Activated naive CD8-positive, alpha-beta T cell treated with anti-CD3 and anti-CD28 coated beads, Interleukin-2, amount 50 U/mL, for 24 hours (primary cell): ENCODE data around the gene UBA3.

Experiments used
- ATAC-seq: fragments of 150-1000 bp; cut with Tn5 transposase; one replicate; pipeline ENCODE4 v1.10.0; 2021
- DNase-seq: peaks from one replicate; pipeline ENCODE4 v3.0.0; 2021
- H3K27ac Mint-ChIP-seq: one replicate; pipeline ENCODE4 v1.8.0; 2021; ENCODE audit warnings: mild to moderate bottlenecking, mixed read lengths
- H3K27me3 Mint-ChIP-seq: one replicate; pipeline ENCODE4 v1.8.0; 2021; ENCODE audit warnings: mixed read lengths
- H3K36me3 Mint-ChIP-seq: one replicate; pipeline ENCODE4 v1.8.0; 2021; ENCODE audit warnings: low read depth, mixed read lengths
- H3K4me1 Mint-ChIP-seq: one replicate; pipeline ENCODE4 v1.8.0; 2021; ENCODE audit warnings: mixed read lengths
- H3K4me3 Mint-ChIP-seq: one replicate; pipeline ENCODE4 v1.8.0; 2021; ENCODE audit warnings: mild to moderate bottlenecking, moderate library complexity, mixed read lengths
- H3K9me3 Mint-ChIP-seq: one replicate; pipeline ENCODE4 v1.8.0; 2021; ENCODE audit warnings: mixed read lengths

Gene UBA3

DNA sequence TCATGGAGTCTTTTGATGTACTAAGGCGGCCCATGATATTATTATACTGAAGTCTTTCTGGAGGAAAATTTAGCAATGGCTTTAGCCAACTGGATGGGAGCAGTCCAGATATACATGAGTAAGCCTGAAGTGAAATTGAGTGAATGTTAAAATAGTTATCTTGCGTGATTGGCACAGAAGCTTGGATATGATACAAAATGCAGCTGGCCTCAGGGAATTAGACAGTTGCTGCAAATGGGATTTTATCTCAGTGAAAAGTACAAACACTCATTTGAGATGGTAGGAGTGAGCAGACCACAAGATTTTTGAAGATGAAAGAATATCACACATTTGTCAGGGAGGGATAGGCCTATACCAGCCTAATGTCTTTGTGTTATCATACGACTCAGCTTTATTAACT lies 33.4 kb upstream of the UBA3 start:
- no peaks in the 10 kb centered on the region for H3K9me3 Mint-ChIP-seq
- peaks cover 29% of the 10 kb centered on the region for H3K4me1 Mint-ChIP-seq
- no peak overlapping the region for H3K4me3 Mint-ChIP-seq
- no peaks in the 10 kb centered on the region for H3K27me3 Mint-ChIP-seq
- DNase-seq (no peak), ATAC-seq (peak; percentile 63)
- no peaks in the 10 kb centered on the region for H3K36me3 Mint-ChIP-seq
- peak overlapping the region; percentile 17 for H3K27ac Mint-ChIP-seq

DNA sequence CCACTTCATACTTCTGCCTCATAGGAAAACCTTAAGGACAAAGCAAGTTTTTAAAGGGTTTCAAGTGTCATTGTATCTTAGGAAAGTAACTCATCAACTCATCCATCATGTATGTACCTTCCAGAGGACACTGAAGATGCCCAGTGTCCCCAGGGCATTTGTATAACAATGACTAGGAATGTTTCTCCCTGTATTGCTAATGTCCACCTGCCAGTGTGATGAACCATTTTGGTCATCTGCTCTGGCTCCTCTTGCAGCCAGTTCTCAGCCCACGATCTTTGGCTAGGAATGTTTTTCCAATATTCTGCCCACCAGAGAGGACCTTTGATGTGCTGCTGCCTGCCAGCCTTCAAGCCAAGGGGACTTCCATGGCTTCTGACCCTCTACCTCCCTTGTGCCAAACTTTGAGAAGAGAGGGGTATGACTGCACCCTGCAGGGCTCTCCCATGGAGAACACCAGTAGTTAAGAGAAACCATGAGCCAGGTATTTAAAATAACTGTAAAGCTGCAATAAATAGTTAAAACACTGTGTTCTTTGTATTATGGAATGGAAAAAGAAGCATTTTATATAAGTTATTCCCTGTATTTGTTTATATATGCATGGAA lies 30.9 kb upstream of the UBA3 start:
- no peak for ATAC-seq
- DNase-seq: no peak
- H3K4me1 Mint-ChIP-seq: peaks cover 42% of the 10 kb centered on the region
- peaks cover 3% of the 10 kb centered on the region for H3K36me3 Mint-ChIP-seq
- H3K4me3 Mint-ChIP-seq: no peak overlapping the region
- H3K9me3 Mint-ChIP-seq: no peaks in the 10 kb centered on the region
- H3K27me3 Mint-ChIP-seq: no peaks in the 10 kb centered on the region
- no peak overlapping the region for H3K27ac Mint-ChIP-seq

DNA sequence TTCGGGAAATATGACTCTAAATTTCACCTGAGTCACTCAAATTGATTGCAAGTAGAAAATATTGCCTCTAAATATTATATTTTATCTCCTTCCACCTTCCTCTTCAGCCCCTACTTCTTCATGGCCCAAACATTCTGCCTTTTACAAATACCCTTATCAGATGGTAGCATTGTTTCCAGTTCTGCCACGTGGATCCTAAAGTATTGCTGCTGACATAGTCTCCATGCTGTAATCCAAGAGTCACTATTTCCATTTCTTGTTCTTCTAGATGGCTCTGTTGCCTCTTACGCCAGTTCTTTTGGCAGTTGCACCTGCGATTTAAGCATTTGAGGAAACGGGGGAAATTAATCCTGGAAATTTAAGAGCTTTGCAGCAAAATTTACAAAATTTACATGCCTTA lies 28.6 kb upstream of the UBA3 start:
- ATAC-seq (no peak), DNase-seq (no peak)
- peaks cover 18% of the 10 kb centered on the region for H3K36me3 Mint-ChIP-seq
- H3K4me1 Mint-ChIP-seq: peaks cover 46% of the 10 kb centered on the region
- H3K27me3 Mint-ChIP-seq: no peaks in the 10 kb centered on the region
- H3K27ac Mint-ChIP-seq: no peak overlapping the region
- no peaks in the 10 kb centered on the region for H3K9me3 Mint-ChIP-seq
- H3K4me3 Mint-ChIP-seq: no peak overlapping the region

DNA sequence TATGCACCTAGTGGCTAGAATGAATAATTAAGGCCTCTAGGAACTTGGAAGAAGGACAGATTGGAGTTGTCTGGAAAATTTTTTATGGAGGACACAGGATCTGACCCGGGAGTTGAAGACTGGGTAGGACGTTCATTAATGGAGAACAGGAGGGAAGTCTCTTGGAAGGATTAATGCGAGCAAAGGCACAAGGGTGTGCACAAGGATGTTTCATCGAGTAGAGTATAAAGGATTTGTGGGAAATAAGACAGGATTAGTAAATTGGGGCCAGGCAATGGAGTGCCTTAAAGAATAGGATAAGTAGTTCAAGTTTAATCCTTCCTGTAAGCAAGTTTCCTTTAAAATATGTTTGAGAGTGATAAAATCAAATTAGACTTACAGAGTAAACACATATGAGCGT lies 27.7 kb upstream of the UBA3 start:
- DNase-seq (no peak), ATAC-seq (no peak)
- Mint-ChIP-seq H3K27me3 (no peaks in the 10 kb centered on the region), H3K4me1 (peaks cover 36% of the 10 kb centered on the region), H3K9me3 (no peaks in the 10 kb centered on the region), H3K27ac (no peak overlapping the region), H3K4me3 (no peak overlapping the region), H3K36me3 (peaks cover 21% of the 10 kb centered on the region)

DNA sequence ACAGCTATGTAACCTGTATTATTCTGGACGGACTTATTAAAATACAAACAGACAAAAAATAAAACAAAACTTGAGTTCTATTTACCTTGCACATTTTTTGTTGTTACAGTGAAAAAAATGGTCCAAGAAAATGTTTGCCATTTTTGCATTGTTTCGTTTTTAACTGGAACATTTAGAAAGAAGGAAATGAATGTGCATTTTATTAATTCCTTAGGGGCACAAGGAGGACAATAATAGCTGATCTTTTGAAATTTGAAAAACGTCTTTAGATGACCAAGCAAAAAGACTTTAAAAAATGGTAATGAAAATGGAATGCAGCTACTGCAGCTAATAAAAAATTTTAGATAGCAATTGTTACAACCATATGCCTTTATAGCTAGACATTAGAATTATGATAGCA lies 25.2 kb upstream of the UBA3 start:
- Mint-ChIP-seq H3K4me3 (no peak overlapping the region), H3K4me1 (peaks cover 37% of the 10 kb centered on the region), H3K27ac (no peak overlapping the region), H3K27me3 (no peaks in the 10 kb centered on the region), H3K36me3 (peaks cover 33% of the 10 kb centered on the region), H3K9me3 (no peaks in the 10 kb centered on the region)
- DNase-seq (no peak), ATAC-seq (no peak)

DNA sequence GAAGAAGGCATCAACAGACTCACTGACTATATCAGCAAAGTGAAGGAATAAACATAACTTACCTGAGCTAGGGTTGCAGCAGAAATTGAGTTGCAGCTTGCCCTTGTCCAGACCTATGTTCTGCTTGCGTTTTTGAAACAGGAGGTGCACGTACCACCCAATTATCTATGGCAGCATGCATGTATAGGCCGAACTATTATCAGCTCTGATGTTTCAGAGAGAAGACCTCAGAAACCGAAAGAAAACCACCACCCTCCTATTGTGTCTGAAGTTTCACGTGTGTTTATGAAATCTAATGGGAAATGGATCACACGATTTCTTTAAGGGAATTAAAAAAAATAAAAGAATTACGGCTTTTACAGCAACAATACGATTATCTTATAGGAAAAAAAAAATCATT lies 24.4 kb upstream of the UBA3 start:
- H3K36me3 Mint-ChIP-seq: peaks cover 36% of the 10 kb centered on the region
- peaks cover 40% of the 10 kb centered on the region for H3K4me1 Mint-ChIP-seq
- DNase-seq: no peak
- no peak overlapping the region for H3K27ac Mint-ChIP-seq
- H3K27me3 Mint-ChIP-seq: no peaks in the 10 kb centered on the region
- no peak overlapping the region for H3K4me3 Mint-ChIP-seq
- H3K9me3 Mint-ChIP-seq: no peaks in the 10 kb centered on the region
- no peak for ATAC-seq

DNA sequence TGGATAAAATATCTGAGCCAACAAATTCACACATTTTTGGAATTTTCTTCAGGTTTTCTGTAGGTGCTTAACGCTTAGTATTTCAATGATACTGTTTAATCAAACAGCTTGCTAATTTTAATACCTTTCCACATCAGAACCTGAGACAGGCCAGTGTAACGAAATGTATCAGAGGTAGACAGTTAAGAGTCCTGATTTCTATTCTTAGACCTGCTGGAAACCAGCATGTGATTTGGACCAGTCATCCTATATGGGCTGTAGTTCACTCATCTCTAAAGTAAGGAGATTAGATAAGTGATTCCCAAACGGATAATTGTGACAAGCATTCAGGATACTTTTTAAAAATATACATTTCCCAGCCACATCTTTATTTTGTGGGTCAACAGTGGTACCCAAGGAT lies 23.0 kb upstream of the UBA3 start:
- ATAC-seq (no peak), DNase-seq (no peak)
- Mint-ChIP-seq H3K4me1 (peaks cover 35% of the 10 kb centered on the region), H3K4me3 (no peak overlapping the region), H3K36me3 (peaks cover 41% of the 10 kb centered on the region), H3K9me3 (no peaks in the 10 kb centered on the region), H3K27ac (no peak overlapping the region), H3K27me3 (no peaks in the 10 kb centered on the region)

DNA sequence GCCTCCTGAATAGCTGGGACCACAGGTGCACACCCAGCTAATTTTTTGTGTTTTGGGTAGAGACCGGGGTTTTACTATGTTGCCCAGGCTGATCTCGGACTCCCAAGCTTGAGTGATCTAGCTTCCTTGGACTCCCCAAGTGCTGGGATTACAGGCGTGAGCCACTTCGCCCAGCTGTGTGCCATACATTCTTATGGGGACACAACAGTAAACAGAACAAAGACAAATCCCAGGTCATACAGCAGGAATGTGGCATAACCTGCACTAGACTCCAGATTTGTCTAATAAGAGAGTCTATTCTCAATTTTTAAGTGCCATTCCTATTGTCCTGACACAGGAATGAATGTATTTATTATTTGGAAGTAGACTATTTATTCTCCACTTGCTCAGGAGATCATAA lies 22.2 kb upstream of the UBA3 start:
- H3K36me3 Mint-ChIP-seq: peaks cover 45% of the 10 kb centered on the region
- no peak overlapping the region for H3K4me3 Mint-ChIP-seq
- peaks cover 35% of the 10 kb centered on the region for H3K4me1 Mint-ChIP-seq
- H3K27ac Mint-ChIP-seq: no peak overlapping the region
- DNase-seq (no peak), ATAC-seq (no peak)
- no peaks in the 10 kb centered on the region for H3K9me3 Mint-ChIP-seq
- no peaks in the 10 kb centered on the region for H3K27me3 Mint-ChIP-seq

DNA sequence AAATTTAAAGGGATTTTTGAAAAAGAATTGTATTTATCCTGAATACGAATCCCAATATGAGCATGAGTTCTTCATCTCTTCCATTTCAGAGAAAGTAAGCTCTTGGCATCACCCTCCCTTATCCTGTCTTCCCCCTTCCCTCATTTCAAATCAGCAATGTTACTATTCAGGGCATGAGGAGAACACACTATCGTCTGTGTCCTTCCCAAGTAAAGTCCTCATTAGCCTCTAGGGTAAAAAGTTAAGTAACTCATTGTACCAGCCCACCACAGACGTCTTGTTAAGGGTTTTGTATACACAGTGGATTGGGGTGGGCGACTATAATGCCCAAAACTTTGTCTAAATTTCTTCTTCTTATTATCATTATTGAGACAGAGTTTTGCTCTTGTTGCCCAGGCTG lies 19.4 kb upstream of the UBA3 start:
- DNase-seq (no peak), ATAC-seq (no peak)
- Mint-ChIP-seq H3K27me3 (no peaks in the 10 kb centered on the region), H3K27ac (no peak overlapping the region), H3K4me3 (no peak overlapping the region), H3K4me1 (peaks cover 49% of the 10 kb centered on the region), H3K36me3 (peaks cover 49% of the 10 kb centered on the region), H3K9me3 (no peaks in the 10 kb centered on the region)

DNA sequence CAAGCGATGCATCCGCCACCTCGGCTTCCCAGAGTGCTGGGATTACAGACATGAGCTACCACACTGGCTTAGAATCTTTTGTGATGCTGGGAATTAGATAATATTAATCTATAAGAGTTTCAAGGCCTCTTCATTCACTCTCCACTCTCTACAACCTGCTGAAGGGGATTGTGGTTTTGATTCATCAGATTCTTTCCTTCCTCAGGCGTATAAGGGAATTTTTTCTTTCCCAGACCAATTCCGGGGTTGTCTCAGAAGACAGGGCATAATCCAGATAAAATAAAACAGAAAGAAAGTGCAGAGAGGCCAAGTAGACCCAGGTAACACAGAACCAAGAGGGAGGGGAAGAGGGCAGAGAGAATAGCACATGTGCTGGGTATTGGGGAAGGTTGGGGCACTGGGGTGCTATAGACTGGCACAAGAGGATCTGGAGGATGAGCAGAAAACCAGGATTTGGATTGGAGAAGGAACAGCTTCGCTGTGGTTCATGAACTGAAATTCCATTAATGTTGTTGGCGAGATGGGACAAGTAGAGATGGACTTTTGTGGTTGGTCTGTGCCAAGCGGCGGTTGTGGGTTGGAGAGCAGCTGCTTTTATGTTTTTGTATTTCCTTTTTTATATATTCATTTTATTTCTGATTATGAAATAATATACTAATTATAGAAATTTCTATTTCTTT lies 17.4 kb upstream of the UBA3 start:
- H3K36me3 Mint-ChIP-seq: peaks cover 38% of the 10 kb centered on the region
- no peak overlapping the region for H3K4me3 Mint-ChIP-seq
- no peak for DNase-seq
- no peaks in the 10 kb centered on the region for H3K27me3 Mint-ChIP-seq
- no peak for ATAC-seq
- peak overlapping the region; percentile 66 for H3K27ac Mint-ChIP-seq
- H3K9me3 Mint-ChIP-seq: no peaks in the 10 kb centered on the region
- H3K4me1 Mint-ChIP-seq: peaks cover 64% of the 10 kb centered on the region

DNA sequence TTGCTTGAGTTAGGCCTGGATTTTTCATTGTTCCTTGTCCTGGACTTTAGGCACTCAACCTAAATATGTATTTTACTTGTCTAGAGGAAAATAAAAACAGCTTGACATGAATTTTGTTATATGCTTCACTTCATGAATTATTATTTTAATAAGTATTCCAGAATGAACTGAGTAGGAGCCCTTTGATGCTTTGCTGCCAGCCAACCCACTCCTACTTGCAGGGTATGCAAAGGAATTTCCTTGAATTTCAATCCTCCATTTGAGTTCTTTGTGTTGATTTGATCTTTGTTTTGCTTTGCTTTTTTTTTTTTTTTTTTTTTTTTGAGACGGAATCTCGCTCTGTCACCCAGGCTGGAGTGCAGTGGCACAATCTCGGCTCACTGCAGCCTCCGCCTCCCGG lies 16.1 kb upstream of the UBA3 start:
- Mint-ChIP-seq H3K27me3 (no peaks in the 10 kb centered on the region), H3K4me3 (peak overlapping the region; percentile 61), H3K4me1 (peaks cover 71% of the 10 kb centered on the region), H3K27ac (no peak overlapping the region), H3K36me3 (peaks cover 34% of the 10 kb centered on the region), H3K9me3 (no peaks in the 10 kb centered on the region)
- ATAC-seq (no peak), DNase-seq (no peak)

DNA sequence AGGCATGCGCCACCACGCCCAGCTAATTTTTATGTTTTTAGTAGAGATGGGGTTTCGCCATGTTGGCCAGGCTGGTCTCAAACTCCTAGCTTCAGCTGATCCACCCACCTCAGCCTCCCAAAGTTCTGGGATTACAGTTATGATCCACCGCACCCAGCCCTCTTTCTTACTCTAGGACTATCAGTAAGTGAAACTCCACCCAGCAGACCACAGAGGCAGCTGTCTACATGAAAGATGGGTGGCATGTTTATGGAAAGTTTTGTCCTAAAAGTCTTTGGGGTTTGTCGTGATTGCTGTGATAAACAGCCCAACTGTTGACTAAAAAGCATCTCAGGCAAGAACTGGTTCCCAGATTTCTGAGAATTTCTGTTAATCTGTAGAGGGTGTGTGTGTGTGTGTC lies 15.5 kb upstream of the UBA3 start:
- Mint-ChIP-seq H3K4me1 (peaks cover 76% of the 10 kb centered on the region), H3K27ac (peak overlapping the region; percentile 96), H3K27me3 (no peaks in the 10 kb centered on the region), H3K36me3 (peaks cover 37% of the 10 kb centered on the region), H3K4me3 (peak overlapping the region; percentile 61), H3K9me3 (no peaks in the 10 kb centered on the region)
- ATAC-seq (peak; percentile 32), DNase-seq (no peak)

DNA sequence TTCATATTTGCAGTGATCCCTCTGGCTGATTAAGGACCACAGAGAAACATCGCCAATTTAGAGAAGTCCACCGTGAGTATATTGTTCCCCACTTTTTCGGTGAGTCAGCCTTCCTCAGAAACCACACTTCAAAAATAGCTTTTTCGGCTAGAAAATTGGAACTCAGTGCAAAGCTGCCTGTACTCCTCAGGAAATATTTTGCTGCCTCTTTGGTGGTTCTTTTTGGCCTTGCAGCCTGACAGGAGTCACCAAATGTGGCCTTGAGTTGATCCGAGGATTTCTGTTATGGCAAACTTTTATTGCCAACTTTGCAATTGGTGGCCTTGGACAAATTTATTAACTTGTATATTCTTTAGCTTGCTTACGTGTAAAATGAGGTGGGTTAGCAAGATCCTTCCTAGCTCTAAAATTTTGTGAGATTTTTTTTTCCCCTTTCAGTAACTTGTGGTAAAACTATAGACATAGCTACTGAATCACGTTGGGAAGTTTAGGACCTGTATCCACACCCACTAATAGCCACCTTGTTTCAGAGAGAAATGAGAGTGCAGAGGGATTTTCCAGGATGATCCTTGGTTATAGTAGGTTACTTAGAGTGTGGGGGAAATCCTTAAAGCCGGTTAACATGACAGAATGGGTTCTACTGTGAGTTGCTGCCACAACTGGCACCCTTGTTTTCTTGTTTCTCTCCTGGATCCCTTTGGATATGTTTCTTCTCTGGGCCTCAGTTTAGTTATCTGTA lies 14.5 kb upstream of the UBA3 start:
- peak; percentile 23 for DNase-seq
- peak overlapping the region; percentile 96 for H3K27ac Mint-ChIP-seq
- peak; percentile 76 for ATAC-seq
- peak overlapping the region; percentile 61 for H3K4me3 Mint-ChIP-seq
- H3K27me3 Mint-ChIP-seq: no peaks in the 10 kb centered on the region
- peaks cover 37% of the 10 kb centered on the region for H3K36me3 Mint-ChIP-seq
- H3K9me3 Mint-ChIP-seq: no peaks in the 10 kb centered on the region
- peaks cover 82% of the 10 kb centered on the region for H3K4me1 Mint-ChIP-seq

DNA sequence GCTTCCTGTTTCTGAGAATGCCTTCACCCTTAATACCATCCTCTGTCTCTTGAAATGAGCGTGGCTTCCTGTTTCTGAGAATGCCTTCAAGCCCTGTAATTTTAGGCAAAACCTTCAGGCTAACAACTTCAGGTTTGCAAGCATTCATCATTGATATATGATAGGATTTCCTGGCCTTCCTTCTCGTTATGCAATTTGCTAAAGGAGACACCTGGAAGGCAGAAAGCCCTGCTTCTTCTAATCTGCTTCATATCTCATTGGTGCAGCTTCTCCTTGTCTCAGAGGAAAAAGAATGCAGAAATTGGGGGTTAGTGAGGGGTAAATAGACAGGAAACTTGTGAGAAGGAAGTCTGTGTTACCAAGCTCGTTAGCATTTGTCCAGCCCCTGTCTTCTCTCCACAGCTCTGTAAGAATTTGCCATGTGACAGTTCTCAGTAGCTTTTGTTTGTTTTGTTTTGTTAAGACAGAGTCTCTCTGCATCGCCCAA lies 11.9 kb upstream of the UBA3 start:
- Mint-ChIP-seq H3K4me3 (peak overlapping the region; percentile 48), H3K27ac (peak overlapping the region; percentile 96), H3K9me3 (no peaks in the 10 kb centered on the region), H3K27me3 (no peaks in the 10 kb centered on the region), H3K36me3 (peaks cover 35% of the 10 kb centered on the region), H3K4me1 (peaks cover 96% of the 10 kb centered on the region)
- peak; percentile 33 for ATAC-seq
- no peak for DNase-seq

DNA sequence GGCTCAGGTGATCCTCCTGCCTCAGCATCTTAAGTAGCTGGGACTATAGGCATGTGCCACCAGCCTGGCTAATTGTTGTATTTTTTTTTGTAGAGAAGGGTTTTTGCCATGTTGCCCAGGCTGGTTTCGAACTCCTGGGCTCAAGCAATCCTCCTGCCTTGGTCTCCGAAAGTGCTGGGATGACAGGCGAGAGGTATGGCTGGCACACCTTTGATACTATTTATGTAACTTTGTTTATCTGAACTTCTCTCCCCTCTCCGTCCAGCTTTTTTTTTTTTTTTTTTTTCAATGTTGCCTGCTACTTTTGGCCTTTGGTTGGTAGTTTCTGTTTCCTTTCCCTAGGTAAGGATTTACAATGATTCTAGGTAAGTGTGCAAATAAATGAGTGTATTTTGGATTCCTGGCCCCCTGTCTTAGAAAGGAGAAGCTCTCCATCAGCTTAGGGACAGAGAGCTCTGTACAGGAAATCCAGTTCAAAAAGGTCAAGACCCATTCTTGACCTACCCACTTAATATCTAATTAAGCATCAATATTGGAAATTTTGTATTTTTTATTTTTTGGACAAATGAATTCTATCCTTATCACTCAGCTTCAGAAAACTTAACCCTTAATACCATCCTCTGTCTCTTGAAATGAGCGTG lies 11.3 kb upstream of the UBA3 start:
- no peak for DNase-seq
- H3K4me1 Mint-ChIP-seq: peaks cover 90% of the 10 kb centered on the region
- peak overlapping the region; percentile 96 for H3K27ac Mint-ChIP-seq
- no peaks in the 10 kb centered on the region for H3K27me3 Mint-ChIP-seq
- H3K36me3 Mint-ChIP-seq: peaks cover 30% of the 10 kb centered on the region
- H3K4me3 Mint-ChIP-seq: peak overlapping the region; percentile 48
- no peak for ATAC-seq
- no peaks in the 10 kb centered on the region for H3K9me3 Mint-ChIP-seq
